Muscle layer of colon (tissue), 2 donors: ENCODE measurements around the gene GGACT.
"Not testable (repeated sequence)": the region's sequence is repeated elsewhere in the genome, so short reads cannot be mapped to it uniquely, and the experiment has no call there.

Source experiments
- H3K27ac ChIP-seq: one replicate; pipeline ENCODE4 v1.7.0; 2013; ENCODE audit warnings: low read depth, mild to moderate bottlenecking, low read length, moderate library complexity
- H3K27me3 ChIP-seq, 2 donors: one replicate each; pipeline ENCODE4 v1.7.0; 2013; ENCODE audit warnings: low read length in 2 of 2, mild to moderate bottlenecking in 2 of 2; ENCODE audit not compliant: insufficient read depth in 2 of 2, control insufficient read depth in 1 of 2
- H3K36me3 ChIP-seq: one replicate; pipeline ENCODE4 v1.7.0; 2013; ENCODE audit warnings: mild to moderate bottlenecking, low read length; ENCODE audit not compliant: insufficient read depth
- H3K4me1 ChIP-seq: one replicate; pipeline ENCODE4 v1.7.0; 2013; ENCODE audit warnings: mild to moderate bottlenecking, low read length; ENCODE audit not compliant: insufficient read depth
- H3K4me3 ChIP-seq, 2 donors: one replicate each; pipeline ENCODE4 v1.7.0; 2013; ENCODE audit warnings: low read length in 2 of 2, low read depth in 1 of 2, mild to moderate bottlenecking in 1 of 2, moderate library complexity in 1 of 2
- H3K9ac ChIP-seq: one replicate; pipeline ENCODE4 v1.7.0; 2013; ENCODE audit warnings: low read length
- H3K9me3 ChIP-seq: one replicate; pipeline ENCODE4 v1.7.0; 2013; ENCODE audit warnings: mild to moderate bottlenecking, low read length
- donor health status: abdominal sarcoma.
- donor health status: Adenocarcinoma of cecum.

Gene GGACT

GRCh38 chr13:100597253-100597652 lies 8.7 kb upstream of the GGACT start:
- Histone ChIP-seq H3K27ac (no peak overlapping the region), H3K36me3 (no peaks in the 10 kb centered on the region), H3K27me3 (no peaks in the 10 kb centered on the region), H3K9me3 (no peaks in the 10 kb centered on the region), H3K4me1 (no peaks in the 10 kb centered on the region), H3K4me3 (no peak overlapping the region), H3K9ac (no peak overlapping the region)

GRCh38 chr13:100596516-100596915 lies 7.9 kb upstream of the GGACT start:
- Histone ChIP-seq H3K9ac (no peak overlapping the region), H3K4me3 (no peak overlapping the region), H3K27me3 (no peaks in the 10 kb centered on the region), H3K27ac (no peak overlapping the region), H3K4me1 (no peaks in the 10 kb centered on the region), H3K36me3 (no peaks in the 10 kb centered on the region), H3K9me3 (no peaks in the 10 kb centered on the region)

GRCh38 chr13:100594731-100595130 lies 6.1 kb upstream of the GGACT start:
- H3K4me1 ChIP-seq: no peaks in the 10 kb centered on the region
- no peak overlapping the region for H3K9ac ChIP-seq
- no peak overlapping the region for H3K4me3 ChIP-seq
- no peaks in the 10 kb centered on the region for H3K36me3 ChIP-seq
- no peaks in the 10 kb centered on the region for H3K27me3 ChIP-seq
- H3K27ac ChIP-seq: no peak overlapping the region
- H3K9me3 ChIP-seq: no peaks in the 10 kb centered on the region

- Histone ChIP-seq H3K4me3 (no peak overlapping the region), H3K27ac (no peak overlapping the region), H3K4me1 (no peaks in the 10 kb centered on the region), H3K36me3 (no peaks in the 10 kb centered on the region), H3K9me3 (no peaks in the 10 kb centered on the region), H3K9ac (no peak overlapping the region), H3K27me3 (no peaks in the 10 kb centered on the region)
These were observed 5.7 kb upstream of the GGACT start for GRCh38 chr13:100594255-100594654.

- Histone ChIP-seq H3K9ac (no peak overlapping the region), H3K4me3 (peak overlapping the region; percentile 49 to 62), H3K36me3 (no peaks in the 10 kb centered on the region), H3K4me1 (peaks cover 5% of the 10 kb centered on the region), H3K27me3 (no peaks in the 10 kb centered on the region), H3K9me3 (no peaks in the 10 kb centered on the region), H3K27ac (no peak overlapping the region)
These were observed 663 bp upstream of the GGACT start for GRCh38 chr13:100589178-100589725.

- H3K36me3 ChIP-seq: no peaks in the 10 kb centered on the region
- H3K27me3 ChIP-seq: no peaks in the 10 kb centered on the region
- H3K9ac ChIP-seq: no peak overlapping the region
- peaks cover 5% of the 10 kb centered on the region for H3K4me1 ChIP-seq
- no peaks in the 10 kb centered on the region for H3K9me3 ChIP-seq
- no peak overlapping the region for H3K4me3 ChIP-seq
- H3K27ac ChIP-seq: no peak overlapping the region
These were observed 3.7 kb downstream of the GGACT start for GRCh38 chr13:100584896-100585295.

GRCh38 chr13:100581504-100581903 lies 7.1 kb downstream of the GGACT start:
- H3K4me3 ChIP-seq: no peak overlapping the region
- no peaks in the 10 kb centered on the region for H3K4me1 ChIP-seq
- no peaks in the 10 kb centered on the region for H3K9me3 ChIP-seq
- H3K27ac ChIP-seq: no peak overlapping the region
- no peak overlapping the region for H3K9ac ChIP-seq
- no peaks in the 10 kb centered on the region for H3K27me3 ChIP-seq
- H3K36me3 ChIP-seq: no peaks in the 10 kb centered on the region

- Histone ChIP-seq H3K36me3 (no peaks in the 10 kb centered on the region), H3K27ac (no peak overlapping the region), H3K9me3 (no peaks in the 10 kb centered on the region), H3K9ac (no peak overlapping the region), H3K27me3 (no peaks in the 10 kb centered on the region), H3K4me1 (no peaks in the 10 kb centered on the region), H3K4me3 (no peak overlapping the region)
These were observed 7.6 kb downstream of the GGACT start for GRCh38 chr13:100581030-100581429.

- Histone ChIP-seq H3K4me3 (no peak overlapping the region), H3K27me3 (no peaks in the 10 kb centered on the region), H3K27ac (no peak overlapping the region), H3K4me1 (no peaks in the 10 kb centered on the region), H3K36me3 (no peaks in the 10 kb centered on the region), H3K9me3 (no peaks in the 10 kb centered on the region), H3K9ac (no peak overlapping the region)
These were observed 8.5 kb downstream of the GGACT start for GRCh38 chr13:100580045-100580444.

DNA sequence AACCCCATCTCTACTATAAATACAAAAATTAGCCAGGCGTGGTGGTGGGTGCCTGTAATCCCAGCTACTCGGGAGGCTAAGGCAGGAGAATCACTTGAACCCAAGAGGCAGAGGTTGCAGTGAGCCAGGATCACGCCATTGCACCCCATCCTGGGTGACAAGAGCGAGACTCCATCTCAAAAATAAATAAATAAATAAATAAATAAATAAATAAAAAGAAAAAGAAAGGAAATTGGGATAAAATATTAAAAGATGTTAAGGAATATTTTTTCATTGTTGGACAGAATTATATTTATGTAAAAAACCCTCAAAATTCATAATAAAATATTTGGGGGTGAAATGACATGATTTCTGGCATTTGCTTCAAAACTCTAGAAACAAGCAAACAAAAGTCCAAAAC lies 11.3 kb downstream of the GGACT start:
- H3K27ac ChIP-seq, H3K27me3 ChIP-seq, H3K4me3 ChIP-seq, H3K4me1 ChIP-seq, H3K36me3 ChIP-seq, H3K9me3 ChIP-seq, H3K9ac ChIP-seq: not testable (repeated sequence)

DNA sequence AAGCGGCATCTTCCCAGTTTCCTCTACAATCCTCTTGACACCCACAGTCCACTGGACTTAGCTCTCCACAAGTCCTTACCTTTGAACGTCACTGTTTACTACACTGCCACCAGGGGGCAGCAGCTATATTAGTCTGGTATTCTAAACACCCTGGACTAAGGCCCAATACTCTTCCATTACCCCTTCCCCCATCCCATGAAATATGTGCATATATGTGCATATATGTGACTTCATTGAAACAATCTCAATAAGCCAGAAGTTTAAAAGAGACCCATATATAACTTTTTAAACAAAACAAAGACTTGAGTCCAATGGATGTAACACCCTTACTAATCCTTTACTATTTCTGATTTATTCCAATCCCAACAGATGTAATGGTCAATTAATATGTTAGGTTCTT lies 15.5 kb downstream of the GGACT start:
- Histone ChIP-seq H3K4me1 (no peaks in the 10 kb centered on the region), H3K36me3 (no peaks in the 10 kb centered on the region), H3K27me3 (no peaks in the 10 kb centered on the region), H3K9ac (no peak overlapping the region), H3K4me3 (no peak overlapping the region), H3K27ac (no peak overlapping the region), H3K9me3 (no peaks in the 10 kb centered on the region)

DNA sequence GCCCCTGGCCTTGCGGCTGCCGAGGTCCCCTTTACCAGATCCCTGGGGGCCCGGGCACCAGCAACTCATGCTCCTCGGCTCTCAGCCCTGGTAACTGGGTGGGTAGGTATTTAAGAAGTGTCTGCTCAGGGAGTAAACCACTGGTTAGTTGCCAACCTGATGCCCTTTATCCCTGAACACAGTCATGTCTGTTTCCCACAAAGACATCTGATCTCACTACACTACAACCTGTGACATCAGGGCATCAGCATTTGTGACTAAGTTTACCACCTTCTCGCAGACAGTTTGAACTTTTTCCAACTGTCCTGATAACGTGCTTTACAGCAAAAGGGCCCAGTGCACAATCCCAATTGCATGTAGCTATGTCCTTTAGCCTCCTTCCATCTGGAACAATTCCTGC lies 22.0 kb downstream of the GGACT start:
- no peak overlapping the region for H3K27ac ChIP-seq
- no peaks in the 10 kb centered on the region for H3K4me1 ChIP-seq
- no peak overlapping the region for H3K4me3 ChIP-seq
- no peaks in the 10 kb centered on the region for H3K9me3 ChIP-seq
- no peak overlapping the region for H3K9ac ChIP-seq
- no peaks in the 10 kb centered on the region for H3K27me3 ChIP-seq
- H3K36me3 ChIP-seq: no peaks in the 10 kb centered on the region
